ENCODE measurements around the gene ARL15. TPM values are rescaled to one million over a fixed set of nuclear protein-coding genes. Genes with fewer than 3 reads are reported as not detected.

Gene ARL15
- total RNA-seq, 1 donor from 2014 or later: 28.9 TPM

- H3K4me3 Mint-ChIP-seq (ENCODE audit: low read depth): no peak overlapping the region
- no peak overlapping the region for H3K27ac Mint-ChIP-seq
- H3K4me1 Mint-ChIP-seq (ENCODE audit: low read depth): peaks cover 4% of the 10 kb centered on the region
- H3K9me3 Mint-ChIP-seq (ENCODE audit: low read depth): no peaks in the 10 kb centered on the region
- no peaks in the 10 kb centered on the region for H3K36me3 Mint-ChIP-seq (ENCODE audit: insufficient read depth)
- no peak for DNase-seq (ENCODE audit: low spot score, unreplicated experiment)
- no peaks in the 10 kb centered on the region for H3K27me3 Mint-ChIP-seq
- TF ChIP-seq CTCF (IDR thresholded peaks at IDR 0.05; ENCODE audit: unreplicated experiment): no peak
Measured at GRCh38 chr5:53930457-53930856, 379.9 kb downstream of the ARL15 start.

GRCh38 chr5:53929570-53929969 is 380.8 kb downstream of the ARL15 start:
- no peak for TF ChIP-seq CTCF (IDR thresholded peaks at IDR 0.05; ENCODE audit: unreplicated experiment)
- H3K9me3 Mint-ChIP-seq (ENCODE audit: low read depth): no peaks in the 10 kb centered on the region
- no peak for DNase-seq (ENCODE audit: low spot score, unreplicated experiment)
- H3K4me3 Mint-ChIP-seq (ENCODE audit: low read depth): no peak overlapping the region
- no peaks in the 10 kb centered on the region for H3K36me3 Mint-ChIP-seq (ENCODE audit: insufficient read depth)
- H3K27ac Mint-ChIP-seq: no peak overlapping the region
- peaks cover 4% of the 10 kb centered on the region for H3K4me1 Mint-ChIP-seq (ENCODE audit: low read depth)
- H3K27me3 Mint-ChIP-seq: no peaks in the 10 kb centered on the region

- Mint-ChIP-seq H3K36me3 (ENCODE audit: insufficient read depth) (no peaks in the 10 kb centered on the region), H3K9me3 (ENCODE audit: low read depth) (no peaks in the 10 kb centered on the region), H3K27me3 (no peaks in the 10 kb centered on the region), H3K4me1 (ENCODE audit: low read depth) (peaks cover 4% of the 10 kb centered on the region), H3K27ac (no peak overlapping the region), H3K4me3 (ENCODE audit: low read depth) (no peak overlapping the region)
- TF ChIP-seq CTCF (IDR thresholded peaks at IDR 0.05; ENCODE audit: unreplicated experiment): no peak
- DNase-seq (ENCODE audit: low spot score, unreplicated experiment): no peak
Measured at GRCh38 chr5:53929152-53929551, 381.2 kb downstream of the ARL15 start.

- no peak for DNase-seq (ENCODE audit: low spot score, unreplicated experiment)
- peaks cover 4% of the 10 kb centered on the region for H3K4me1 Mint-ChIP-seq (ENCODE audit: low read depth)
- no peaks in the 10 kb centered on the region for H3K27me3 Mint-ChIP-seq
- no peaks in the 10 kb centered on the region for H3K36me3 Mint-ChIP-seq (ENCODE audit: insufficient read depth)
- H3K9me3 Mint-ChIP-seq (ENCODE audit: low read depth): no peaks in the 10 kb centered on the region
- no peak for TF ChIP-seq CTCF (IDR thresholded peaks at IDR 0.05; ENCODE audit: unreplicated experiment)
- H3K4me3 Mint-ChIP-seq (ENCODE audit: low read depth): no peak overlapping the region
- H3K27ac Mint-ChIP-seq: no peak overlapping the region
Measured at GRCh38 chr5:53928641-53929040, 381.7 kb downstream of the ARL15 start.

- no peak overlapping the region for H3K27ac Mint-ChIP-seq
- H3K4me1 Mint-ChIP-seq (ENCODE audit: low read depth): peaks cover 4% of the 10 kb centered on the region
- no peaks in the 10 kb centered on the region for H3K27me3 Mint-ChIP-seq
- no peaks in the 10 kb centered on the region for H3K36me3 Mint-ChIP-seq (ENCODE audit: insufficient read depth)
- no peak overlapping the region for H3K4me3 Mint-ChIP-seq (ENCODE audit: low read depth)
- DNase-seq (ENCODE audit: low spot score, unreplicated experiment): no peak
- no peaks in the 10 kb centered on the region for H3K9me3 Mint-ChIP-seq (ENCODE audit: low read depth)
- peak; percentile 11 for TF ChIP-seq CTCF (IDR thresholded peaks at IDR 0.05; ENCODE audit: unreplicated experiment)
Measured at GRCh38 chr5:53927668-53928247, 382.6 kb downstream of the ARL15 start.
